ENCODE data around the gene CCDC85C. TPM values are rescaled to one million over a fixed set of nuclear protein-coding genes. Genes with fewer than 3 reads are reported as not detected.

Gene CCDC85C
- total RNA-seq, 1 donor from 2014 or later, result 1.9 TPM

DNA sequence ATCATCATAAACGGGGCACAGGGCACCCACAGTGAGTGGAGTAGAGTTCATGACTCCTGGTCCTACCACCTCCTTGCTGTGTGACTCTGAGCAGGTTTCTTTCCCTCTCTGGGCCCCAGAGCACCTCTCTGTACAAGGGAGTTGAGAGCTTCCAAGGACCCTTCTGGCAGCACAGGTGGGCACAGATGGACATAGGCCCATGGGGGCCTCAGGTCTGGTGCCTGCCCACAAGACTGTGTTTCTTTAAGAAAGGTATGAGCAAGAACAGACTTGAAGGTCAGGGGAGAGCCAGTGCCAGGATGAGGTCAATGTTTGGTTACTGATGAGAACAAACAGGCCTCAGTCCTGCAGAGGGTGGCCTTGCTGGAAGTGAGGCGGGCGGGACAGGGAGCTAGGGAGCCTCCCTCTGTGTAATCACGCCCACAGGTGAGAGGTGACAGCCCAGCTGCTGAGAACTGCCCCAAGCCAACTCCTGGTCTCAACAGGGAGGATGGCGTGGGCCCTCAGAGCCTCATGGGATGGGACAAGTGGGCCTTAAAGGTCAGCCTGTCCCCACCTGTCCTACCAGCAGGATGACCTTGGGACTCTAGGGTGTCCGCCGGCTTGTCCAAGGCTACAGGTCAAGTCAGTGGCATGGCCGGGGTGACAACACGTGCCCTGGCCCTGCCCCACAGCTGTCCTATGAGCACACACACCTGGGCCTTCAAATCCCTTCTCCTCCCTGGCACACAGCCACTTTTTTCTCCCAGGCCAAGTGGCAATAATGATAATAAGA lies 49.1 kb downstream of the CCDC85C start:
- H3K4me3 Mint-ChIP-seq, result no peak overlapping the region
- intact Hi-C loops (cut with micrococcal nuclease), result no loop called here

DNA sequence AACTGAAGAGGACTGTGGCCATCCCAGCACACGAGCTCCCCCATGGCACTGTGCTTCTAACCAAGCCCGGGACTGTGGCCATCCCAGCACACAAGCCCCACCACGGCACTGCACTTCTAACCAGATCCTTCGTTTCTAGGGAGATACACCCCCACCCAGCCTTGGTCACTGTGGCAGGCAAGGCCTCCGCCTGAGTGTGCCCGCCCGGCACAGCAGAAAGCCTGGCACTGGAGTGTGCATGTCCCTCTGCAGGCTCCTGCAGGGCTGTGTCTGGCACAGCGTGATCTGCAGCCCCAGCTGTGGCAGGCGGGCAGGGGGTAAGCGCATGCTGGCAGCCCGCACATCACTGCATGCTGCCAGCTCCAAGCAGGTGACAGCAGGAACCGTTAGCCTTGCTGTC lies 49.8 kb downstream of the CCDC85C start:
- no peak overlapping the region for H3K4me3 Mint-ChIP-seq
- POLR2A ChIA-PET, result no interaction called here

More for the DNA sequence above, 49.1 kb downstream of the CCDC85C start:
- TF ChIP-seq, protein P1, sequence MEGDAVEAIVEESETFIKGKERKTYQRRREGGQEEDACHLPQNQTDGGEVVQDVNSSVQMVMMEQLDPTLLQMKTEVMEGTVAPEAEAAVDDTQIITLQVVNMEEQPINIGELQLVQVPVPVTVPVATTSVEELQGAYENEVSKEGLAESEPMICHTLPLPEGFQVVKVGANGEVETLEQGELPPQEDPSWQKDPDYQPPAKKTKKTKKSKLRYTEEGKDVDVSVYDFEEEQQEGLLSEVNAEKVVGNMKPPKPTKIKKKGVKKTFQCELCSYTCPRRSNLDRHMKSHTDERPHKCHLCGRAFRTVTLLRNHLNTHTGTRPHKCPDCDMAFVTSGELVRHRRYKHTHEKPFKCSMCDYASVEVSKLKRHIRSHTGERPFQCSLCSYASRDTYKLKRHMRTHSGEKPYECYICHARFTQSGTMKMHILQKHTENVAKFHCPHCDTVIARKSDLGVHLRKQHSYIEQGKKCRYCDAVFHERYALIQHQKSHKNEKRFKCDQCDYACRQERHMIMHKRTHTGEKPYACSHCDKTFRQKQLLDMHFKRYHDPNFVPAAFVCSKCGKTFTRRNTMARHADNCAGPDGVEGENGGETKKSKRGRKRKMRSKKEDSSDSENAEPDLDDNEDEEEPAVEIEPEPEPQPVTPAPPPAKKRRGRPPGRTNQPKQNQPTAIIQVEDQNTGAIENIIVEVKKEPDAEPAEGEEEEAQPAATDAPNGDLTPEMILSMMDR (IDR thresholded peaks at IDR 0.05), result no peak
- DNase-seq (no peak), ATAC-seq (ENCODE audit: low read depth) (no peak)
- no peak overlapping the region for H3K27ac Mint-ChIP-seq
- no peaks in the 10 kb centered on the region for H3K36me3 Mint-ChIP-seq (ENCODE audit: low read depth)
- no peaks in the 10 kb centered on the region for H3K4me1 Mint-ChIP-seq
- peaks cover 2% of the 10 kb centered on the region for H3K9me3 Mint-ChIP-seq
- POLR2A ChIA-PET, result no interaction called here
- CTCF ChIA-PET, result no interaction called here
- H3K27me3 Mint-ChIP-seq, result no peaks in the 10 kb centered on the region

DNA sequence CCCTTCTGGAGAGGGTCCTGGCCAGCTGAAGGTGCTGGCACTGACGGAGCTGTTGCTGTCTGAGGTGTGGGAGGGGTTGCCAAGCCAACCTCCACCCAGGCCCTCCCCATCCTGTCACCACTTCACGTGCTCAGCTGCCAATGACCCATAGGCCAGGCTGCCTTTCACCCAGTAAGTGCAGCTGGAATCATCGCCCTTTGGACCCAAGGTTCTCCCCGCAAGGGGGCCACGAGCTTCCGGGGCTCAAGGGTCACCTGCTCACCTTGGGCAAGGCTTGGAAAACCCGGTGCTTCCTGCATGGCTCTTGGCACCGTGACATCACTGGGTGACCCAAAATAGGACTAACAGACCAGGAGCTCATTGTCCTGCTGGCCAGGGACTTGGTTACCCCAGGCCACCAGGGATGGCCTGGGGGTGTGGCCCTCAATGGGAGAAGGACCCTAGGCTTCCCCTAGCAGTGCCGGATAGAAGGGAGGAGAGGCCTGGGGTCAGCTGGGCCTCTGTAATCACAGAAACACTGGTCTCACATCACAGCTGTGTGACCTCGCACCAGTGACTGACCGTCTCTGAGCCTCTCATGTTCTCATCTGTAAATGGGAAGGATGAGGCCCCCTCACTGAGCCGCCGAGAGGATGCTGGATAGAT lies 51.3 kb downstream of the CCDC85C start:
- H3K27me3 Mint-ChIP-seq, result no peaks in the 10 kb centered on the region
- no peaks in the 10 kb centered on the region for H3K36me3 Mint-ChIP-seq (ENCODE audit: low read depth)
- ATAC-seq (ENCODE audit: low read depth), result no peak
- no peak overlapping the region for H3K4me3 Mint-ChIP-seq
- TF ChIP-seq, protein P1 (IDR thresholded peaks at IDR 0.05), result no peak
- no peak overlapping the region for H3K27ac Mint-ChIP-seq
- CTCF ChIA-PET, result no interaction called here
- no peak for DNase-seq
- H3K4me1 Mint-ChIP-seq, result no peaks in the 10 kb centered on the region
- no peaks in the 10 kb centered on the region for H3K9me3 Mint-ChIP-seq
- POLR2A ChIA-PET, result no interaction called here
- intact Hi-C loops (cut with micrococcal nuclease), result no loop called here

More for the DNA sequence above, 49.8 kb downstream of the CCDC85C start:
- TF ChIP-seq, protein P1 (IDR thresholded peaks at IDR 0.05), result no peak
- H3K27ac Mint-ChIP-seq, result no peak overlapping the region
- H3K27me3 Mint-ChIP-seq, result no peaks in the 10 kb centered on the region
- DNase-seq, result no peak
- H3K4me1 Mint-ChIP-seq, result no peaks in the 10 kb centered on the region
- peaks cover 2% of the 10 kb centered on the region for H3K9me3 Mint-ChIP-seq
- CTCF ChIA-PET, result no interaction called here
- no peak for ATAC-seq (ENCODE audit: low read depth)
- intact Hi-C loops (cut with micrococcal nuclease), result no loop called here
- no peaks in the 10 kb centered on the region for H3K36me3 Mint-ChIP-seq (ENCODE audit: low read depth)

DNA sequence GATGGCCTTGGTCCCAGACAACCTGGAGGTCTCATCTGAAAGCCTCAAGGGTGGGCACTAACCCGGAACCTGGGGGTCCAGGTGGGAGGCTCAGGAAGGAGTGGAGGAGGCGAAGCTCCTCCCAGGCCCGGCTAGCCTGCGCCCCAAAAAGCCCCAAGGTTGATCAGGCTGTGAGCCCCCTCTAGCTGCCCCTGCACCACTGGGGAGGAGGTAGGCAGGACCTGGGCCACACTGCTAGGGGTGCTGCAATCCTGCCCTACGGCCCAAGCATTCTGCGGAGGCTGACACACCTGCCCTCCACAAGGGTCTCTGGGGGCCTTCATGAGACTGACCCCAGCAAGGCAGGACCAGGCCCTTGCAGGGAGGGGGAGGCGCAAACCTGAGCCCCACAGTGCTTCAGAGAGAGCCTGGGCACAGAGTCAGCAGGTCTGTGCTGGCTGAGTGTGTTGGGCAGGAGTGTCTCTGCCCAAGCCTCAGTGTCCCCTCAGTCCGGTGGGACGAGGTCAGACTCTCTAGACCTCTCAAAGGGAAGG lies 51.9 kb downstream of the CCDC85C start:
- Mint-ChIP-seq H3K27me3 (no peaks in the 10 kb centered on the region), H3K4me1 (no peaks in the 10 kb centered on the region), H3K4me3 (no peak overlapping the region), H3K36me3 (ENCODE audit: low read depth) (no peaks in the 10 kb centered on the region), H3K27ac (no peak overlapping the region), H3K9me3 (no peaks in the 10 kb centered on the region)
- CTCF ChIA-PET, result no interaction called here
- TF ChIP-seq, protein P1 (IDR thresholded peaks at IDR 0.05), result no peak
- intact Hi-C loops (cut with micrococcal nuclease), result no loop called here
- ATAC-seq (ENCODE audit: low read depth) (no peak), DNase-seq (no peak)
- POLR2A ChIA-PET, result no interaction called here

All from activated B cell treated with CpG ODN at 0.5 μM for 24 hours (primary cell).